KMS-11 (cell line): Measurements from ENCODE around the gene C16orf87.
A peak's percentile ranks its signal among the peaks of the same experiment; 100 is the strongest.

Experiments used
- H2AFZ ChIP-seq: fragments of 200-600 bp; sonication (generic); 2 replicates; pipeline ENCODE4 v1.6.1; 2016; ENCODE audit warnings: antibody characterized with exemption, mixed run types, low read depth
- H3K27ac ChIP-seq: fragments of 200-600 bp; sonication (generic); 2 replicates; pipeline ENCODE4 v1.6.1; 2016; ENCODE audit warnings: mild to moderate bottlenecking, mixed run types
- H3K27me3 ChIP-seq: fragments of 200-600 bp; sonication (generic); 2 replicates; pipeline ENCODE4 v1.6.1; 2017; ENCODE audit warnings: mild to moderate bottlenecking, low read depth, mixed run types, moderate library complexity; ENCODE audit not compliant: insufficient read depth
- H3K36me3 ChIP-seq: fragments of 200-600 bp; sonication (generic); 2 replicates; pipeline ENCODE4 v1.6.1; 2017; ENCODE audit warnings: mild to moderate bottlenecking, mixed run types; ENCODE audit not compliant: insufficient read depth
- H3K4me1 ChIP-seq: fragments of 200-600 bp; sonication (generic); 2 replicates; pipeline ENCODE4 v1.6.1; 2016; ENCODE audit warnings: mild to moderate bottlenecking, low read depth, mixed run types; ENCODE audit not compliant: poor library complexity, severe bottlenecking
- H3K4me2 ChIP-seq: fragments of 200-600 bp; sonication (generic); 2 replicates; pipeline ENCODE4 v1.7.0; 2016; ENCODE audit warnings: mild to moderate bottlenecking, mixed run types
- H3K4me3 ChIP-seq: fragments of 200-600 bp; sonication (generic); IDR thresholded peaks from 2 replicates; pipeline ENCODE4 v1.6.1; 2017; ENCODE audit warnings: low read depth, low read length, mixed read lengths; ENCODE audit not compliant: insufficient read depth
- H3K79me2 ChIP-seq: fragments of 200-600 bp; sonication (generic); 2 replicates; pipeline ENCODE4 v1.6.1; 2016; ENCODE audit warnings: low read depth, mixed run types; ENCODE audit not compliant: insufficient read depth
- H3K9ac ChIP-seq: fragments of 200-600 bp; sonication (generic); 2 replicates; pipeline ENCODE4 v1.6.1; 2016; ENCODE audit warnings: mild to moderate bottlenecking, mixed run types
- H4K20me1 ChIP-seq: fragments of 200-600 bp; sonication (generic); 2 replicates; pipeline ENCODE4 v1.6.1; 2016; ENCODE audit warnings: mild to moderate bottlenecking, mixed run types; ENCODE audit not compliant: insufficient read depth
- CTCF ChIP-seq: fragments of 200-600 bp; sonication (generic); conservative IDR thresholded peaks from 2 replicates; pipeline ENCODE4 v1.6.1; 2017; ENCODE audit warnings: low read depth, mild to moderate bottlenecking, antibody characterized with exemption, low read length, moderate library complexity, mixed read lengths

The C16orf87 gene

GRCh38 chr16:46777804-46778203 lies 53.2 kb downstream of the C16orf87 start:
- H3K36me3 ChIP-seq: no peaks in the 10 kb centered on the region
- no peaks in the 10 kb centered on the region for H4K20me1 ChIP-seq
- no peaks in the 10 kb centered on the region for H3K27me3 ChIP-seq
- H3K4me1 ChIP-seq: peaks cover 18% of the 10 kb centered on the region
- H3K4me2 ChIP-seq: no peak overlapping the region
- H3K27ac ChIP-seq: no peak overlapping the region
- H3K4me3 ChIP-seq: no peak overlapping the region
- no peak for TF ChIP-seq CTCF
- H3K79me2 ChIP-seq: no peaks in the 10 kb centered on the region
- H2AFZ ChIP-seq: no peak overlapping the region
- H3K9ac ChIP-seq: no peak overlapping the region

GRCh38 chr16:46775214-46775613 lies 55.8 kb downstream of the C16orf87 start:
- no peaks in the 10 kb centered on the region for H3K27me3 ChIP-seq
- no peak overlapping the region for H3K9ac ChIP-seq
- H3K79me2 ChIP-seq: no peaks in the 10 kb centered on the region
- H2AFZ ChIP-seq: no peak overlapping the region
- peaks cover 18% of the 10 kb centered on the region for H3K4me1 ChIP-seq
- peak overlapping the region; percentile 33; the same call in 1 of the 2 replicates for H3K4me2 ChIP-seq
- H4K20me1 ChIP-seq: no peaks in the 10 kb centered on the region
- no peak overlapping the region for H3K27ac ChIP-seq
- H3K36me3 ChIP-seq: no peaks in the 10 kb centered on the region
- TF ChIP-seq CTCF: no peak
- no peak overlapping the region for H3K4me3 ChIP-seq

- peaks cover 18% of the 10 kb centered on the region for H3K4me1 ChIP-seq
- H3K36me3 ChIP-seq: no peaks in the 10 kb centered on the region
- H3K9ac ChIP-seq: no peak overlapping the region
- H3K4me2 ChIP-seq: peak overlapping the region; percentile 33; the same call in 1 of the 2 replicates
- no peaks in the 10 kb centered on the region for H3K27me3 ChIP-seq
- H3K4me3 ChIP-seq: no peak overlapping the region
- TF ChIP-seq CTCF: no peak
- H3K27ac ChIP-seq: no peak overlapping the region
- no peaks in the 10 kb centered on the region for H3K79me2 ChIP-seq
- H2AFZ ChIP-seq: no peak overlapping the region
- H4K20me1 ChIP-seq: no peaks in the 10 kb centered on the region
Measured at GRCh38 chr16:46774743-46775177, 56.2 kb downstream of the C16orf87 start.

GRCh38 chr16:46772463-46772862 lies 58.5 kb downstream of the C16orf87 start:
- Histone ChIP-seq H3K4me3 (no peak overlapping the region), H3K79me2 (no peaks in the 10 kb centered on the region), H3K9ac (no peak overlapping the region), H3K36me3 (no peaks in the 10 kb centered on the region), H3K4me1 (peaks cover 18% of the 10 kb centered on the region), H3K27me3 (no peaks in the 10 kb centered on the region), H3K27ac (no peak overlapping the region), H2AFZ (no peak overlapping the region), H4K20me1 (no peaks in the 10 kb centered on the region), H3K4me2 (no peak overlapping the region)
- TF ChIP-seq CTCF: no peak

- Histone ChIP-seq H3K4me3 (no peak overlapping the region), H4K20me1 (no peaks in the 10 kb centered on the region), H3K36me3 (no peaks in the 10 kb centered on the region), H3K9ac (no peak overlapping the region), H2AFZ (no peak overlapping the region), H3K27ac (no peak overlapping the region), H3K27me3 (no peaks in the 10 kb centered on the region), H3K79me2 (no peaks in the 10 kb centered on the region), H3K4me1 (no peaks in the 10 kb centered on the region), H3K4me2 (no peak overlapping the region)
- no peak for TF ChIP-seq CTCF
Measured at GRCh38 chr16:46768809-46769208, 62.2 kb downstream of the C16orf87 start.
